Naive thymus-derived CD8-positive, alpha-beta T cell (primary cell): ENCODE measurements around the gene TTC24. TPM values are rescaled to one million over a fixed set of nuclear protein-coding genes. Genes with fewer than 3 reads are reported as not detected.
"Not testable (repeated sequence)": the region's sequence is repeated elsewhere in the genome, so short reads cannot be mapped to it uniquely, and the experiment has no call there.

ENCODE experiments used
- ATAC-seq, 2 donors: fragments of 150-1000 bp; cut with Tn5 transposase in 1 of 2; sonication (Bioruptor Pico), chemical (Tn5 transposase) in 1 of 2; 1 replicate in 1 of 2; 2 replicates in 1 of 2; pipeline ENCODE4 v1.10.0; 2021; ENCODE audit warnings: mild to moderate bottlenecking in 2 of 2, moderate library complexity in 2 of 2
- POLR2A ChIA-PET: fragments of 350-600 bp; sonication (Branson Sonifier 250); formaldehyde crosslinking; loops from one replicate; lab custom pipeline; 2021; ENCODE audit warnings: antibody characterized with exemption; lab: Charles Lee
- DNase-seq, 10 donors: peaks; one replicate each; pipeline versions ENCODE4 v3.0.0 to v3.0.0-alpha.2; 2020 to 2022
- H3K27ac Mint-ChIP-seq, 10 donors: one replicate each; pipeline ENCODE4 v1.8.0; 2020 to 2022; ENCODE audit warnings: mild to moderate bottlenecking in 10 of 10, mixed read lengths in 10 of 10, moderate library complexity in 4 of 10, inconsistent platforms in 1 of 10
- H3K27me3 Mint-ChIP-seq, 5 donors: one replicate each; pipeline ENCODE4 v1.8.0; 2021 to 2022; ENCODE audit warnings: mixed read lengths in 5 of 5
- H3K36me3 Mint-ChIP-seq, 3 donors: one replicate each; pipeline ENCODE4 v1.8.0; 2020 to 2022; ENCODE audit warnings: mixed read lengths in 3 of 3, mild to moderate bottlenecking in 2 of 3, inconsistent platforms in 1 of 3
- H3K4me1 Mint-ChIP-seq, 4 donors: one replicate each; pipeline ENCODE4 v1.8.0; 2021 to 2022; ENCODE audit warnings: mixed read lengths in 4 of 4
- H3K4me3 Mint-ChIP-seq, 10 donors: one replicate each; pipeline ENCODE4 v1.8.0; 2020 to 2022; ENCODE audit warnings: mild to moderate bottlenecking in 10 of 10, mixed read lengths in 10 of 10, moderate library complexity in 6 of 10, inconsistent platforms in 1 of 10
- H3K9me3 Mint-ChIP-seq, 9 donors: one replicate each; pipeline ENCODE4 v1.8.0; 2020 to 2022; ENCODE audit warnings: mixed read lengths in 9 of 9, mild to moderate bottlenecking in 3 of 9, inconsistent platforms in 1 of 9, moderate library complexity in 1 of 9
- polyA plus RNA-seq, 3 donors: library from polyadenylated mRNA; unstranded; fragments of 300-500 nt; fragmentation: Illumina TruSeq; gene quantifications; one replicate each; pipeline ENCODE4 v1.2.3, GENCODE V29; 2021
- total RNA-seq, 8 experiments: library from RNA in 2 of 8; stranded (reverse) in 2 of 8; gene quantifications; one replicate each; pipeline ENCODE4 v1.2.3 and lab custom pipeline; 2021 to 2026

The TTC24 gene
- total and polyA plus RNA-seq, 5 experiments from 2014 or later = 3.8 to 44.3 (median 6.7) TPM

DNA sequence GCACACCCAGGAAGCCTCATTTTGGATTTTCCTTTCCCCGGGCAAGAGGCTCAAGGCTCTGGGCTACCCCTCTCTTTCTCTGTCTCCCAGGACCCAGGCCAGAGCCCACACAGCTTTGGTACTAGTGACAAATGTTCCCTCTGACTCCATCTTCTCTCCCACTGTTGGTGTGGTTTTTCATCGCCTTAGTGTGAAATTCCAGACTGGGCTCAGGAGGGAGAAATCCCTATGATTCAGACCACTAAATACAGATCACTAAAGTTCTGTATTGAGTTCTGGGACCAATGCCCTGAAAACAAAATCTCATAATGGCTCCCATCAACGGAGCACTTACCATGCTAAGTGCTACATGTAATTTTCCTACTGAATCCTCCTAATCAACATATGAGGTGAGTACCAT lies 33.3 kb upstream of the TTC24 start:
- H3K27ac Mint-ChIP-seq = no peak overlapping the region
- ATAC-seq = no peak
- H3K27me3 Mint-ChIP-seq = no peaks in the 10 kb centered on the region
- peaks cover 0 to 7% (median 3%) of the 10 kb centered on the region in 4 donors for H3K4me1 Mint-ChIP-seq
- POLR2A ChIA-PET = interaction anchor here (1.9 kb wide), 1 partner anchor 21 kb away, joined by 5 read pairs; no protein-coding TSS in a partner anchor
- H3K9me3 Mint-ChIP-seq = no peaks in the 10 kb centered on the region
- no peak overlapping the region for H3K4me3 Mint-ChIP-seq
- no peak for DNase-seq
- H3K36me3 Mint-ChIP-seq = no peaks in the 10 kb centered on the region

DNA sequence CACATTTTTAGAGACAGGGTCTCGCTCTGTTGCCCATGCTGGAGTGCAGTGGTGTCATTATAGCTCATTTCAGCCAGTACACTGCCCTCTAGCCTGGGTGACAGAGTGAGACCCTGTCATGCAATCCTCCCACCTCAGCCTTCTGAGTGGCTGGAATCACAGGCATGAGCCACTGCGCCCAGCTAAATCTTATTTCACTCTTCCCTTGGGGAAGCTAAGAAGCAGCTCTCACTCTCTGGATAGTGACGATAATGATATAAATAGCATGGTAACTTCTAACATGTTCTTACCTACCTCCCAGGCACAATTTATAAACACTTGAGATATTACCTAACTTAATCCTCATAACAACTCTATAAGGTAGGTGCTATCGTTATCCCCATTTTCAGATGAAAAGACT lies 32.1 kb upstream of the TTC24 start:
- POLR2A ChIA-PET = interaction anchor here (1.9 kb wide), 1 partner anchor 22 kb away, joined by 5 read pairs; no protein-coding TSS in a partner anchor
- H3K36me3 Mint-ChIP-seq = no peaks in the 10 kb centered on the region
- no peak overlapping the region for H3K4me3 Mint-ChIP-seq
- ATAC-seq (no peak), DNase-seq (no peak)
- peaks cover 0 to 19% (median 4%) of the 10 kb centered on the region in 4 donors for H3K4me1 Mint-ChIP-seq
- no peak overlapping the region for H3K27ac Mint-ChIP-seq
- no peaks in the 10 kb centered on the region for H3K27me3 Mint-ChIP-seq
- H3K9me3 Mint-ChIP-seq = no peaks in the 10 kb centered on the region

DNA sequence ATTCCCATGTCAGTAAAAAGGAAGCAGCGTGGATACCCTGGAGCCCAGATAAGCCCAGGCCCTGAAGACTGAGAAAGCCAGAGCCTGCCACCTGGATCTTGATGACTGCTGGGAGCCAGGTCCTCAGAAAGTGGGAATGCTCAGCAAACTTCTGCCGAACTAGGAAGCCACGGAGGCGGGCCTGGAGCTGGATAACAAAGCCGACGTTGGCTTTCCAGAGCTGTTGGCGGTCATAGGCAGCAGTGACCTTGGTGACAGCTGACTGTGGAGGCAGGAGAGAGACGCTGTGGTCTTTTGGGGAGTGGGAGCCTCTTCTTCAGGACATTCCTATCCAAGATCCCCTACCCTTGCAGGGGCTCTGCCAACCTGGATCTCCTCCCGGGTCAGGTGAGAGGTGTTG lies 31.5 kb upstream of the TTC24 start:
- no peak for ATAC-seq
- no peaks in the 10 kb centered on the region for H3K9me3 Mint-ChIP-seq
- H3K27me3 Mint-ChIP-seq = no peaks in the 10 kb centered on the region
- POLR2A ChIA-PET = interaction anchor here (1.9 kb wide), 1 partner anchor 23 kb away, joined by 5 read pairs; no protein-coding TSS in a partner anchor
- DNase-seq = no peak
- peaks cover 0 to 22% (median 4%) of the 10 kb centered on the region in 4 donors for H3K4me1 Mint-ChIP-seq
- H3K36me3 Mint-ChIP-seq = no peaks in the 10 kb centered on the region
- no peak overlapping the region for H3K27ac Mint-ChIP-seq
- no peak overlapping the region for H3K4me3 Mint-ChIP-seq

DNA sequence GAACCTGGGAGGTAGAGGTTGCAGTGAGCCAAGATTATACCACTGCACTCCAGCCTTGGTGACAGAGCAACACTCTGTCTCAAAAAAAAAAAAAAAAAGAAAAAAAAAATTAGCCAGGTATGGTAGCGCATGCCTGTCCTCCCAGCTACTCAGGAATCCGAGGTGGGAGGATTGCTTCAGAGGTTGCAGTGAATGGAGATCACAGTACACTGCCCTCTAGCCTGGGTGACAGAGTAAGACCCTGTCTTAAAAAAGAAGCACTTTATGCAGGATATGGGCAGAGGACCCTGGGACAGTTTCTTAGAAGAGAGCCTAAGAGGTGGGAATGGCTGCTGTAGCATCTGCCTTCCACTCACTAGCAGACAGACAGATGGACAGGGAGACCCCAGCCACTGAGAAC lies 30.1 kb upstream of the TTC24 start:
- Mint-ChIP-seq H3K4me3 (no peak overlapping the region), H3K36me3 (no peaks in the 10 kb centered on the region), H3K27me3 (no peaks in the 10 kb centered on the region), H3K27ac (peak overlapping the region in 1 of 10 donors; percentile 24), H3K4me1 (peaks cover 0 to 26% (median 6%) of the 10 kb centered on the region in 4 donors), H3K9me3 (no peaks in the 10 kb centered on the region)
- peak; percentile 39 to 41 for ATAC-seq
- no peak for DNase-seq
- POLR2A ChIA-PET = interaction anchor here (1.5 kb wide), 1 partner anchor 45 kb away, joined by 3 read pairs; no protein-coding TSS in a partner anchor

DNA sequence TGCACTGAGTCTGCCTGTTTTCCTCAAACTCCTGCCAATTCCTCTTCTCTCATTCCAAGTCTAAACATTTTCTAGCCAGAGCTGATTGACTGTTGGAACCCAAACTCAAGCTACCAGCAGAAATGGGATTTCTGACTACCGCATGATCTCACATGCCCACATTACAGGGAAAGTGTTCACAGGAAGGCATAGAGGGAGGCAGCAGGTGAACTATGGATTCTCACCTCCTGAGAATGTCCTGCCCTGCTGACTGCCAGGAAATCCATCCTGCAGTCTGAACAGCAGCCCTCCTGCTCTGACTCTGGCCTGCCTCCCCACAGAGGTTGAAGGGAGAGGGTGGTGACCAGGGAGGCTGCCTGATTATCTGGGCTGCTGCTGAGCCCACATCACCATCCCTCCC lies 29.7 kb upstream of the TTC24 start:
- Mint-ChIP-seq H3K4me3 (no peak overlapping the region), H3K27me3 (no peaks in the 10 kb centered on the region), H3K27ac (peak overlapping the region in 1 of 10 donors; percentile 24), H3K4me1 (peaks cover 0 to 26% (median 4%) of the 10 kb centered on the region in 4 donors), H3K36me3 (no peaks in the 10 kb centered on the region), H3K9me3 (no peaks in the 10 kb centered on the region)
- DNase-seq (no peak), ATAC-seq (no peak)
- POLR2A ChIA-PET = interaction anchor here (1.5 kb wide), 2 partner anchors 32 to 45 kb away, joined by 3 read pairs; no protein-coding TSS in a partner anchor

DNA sequence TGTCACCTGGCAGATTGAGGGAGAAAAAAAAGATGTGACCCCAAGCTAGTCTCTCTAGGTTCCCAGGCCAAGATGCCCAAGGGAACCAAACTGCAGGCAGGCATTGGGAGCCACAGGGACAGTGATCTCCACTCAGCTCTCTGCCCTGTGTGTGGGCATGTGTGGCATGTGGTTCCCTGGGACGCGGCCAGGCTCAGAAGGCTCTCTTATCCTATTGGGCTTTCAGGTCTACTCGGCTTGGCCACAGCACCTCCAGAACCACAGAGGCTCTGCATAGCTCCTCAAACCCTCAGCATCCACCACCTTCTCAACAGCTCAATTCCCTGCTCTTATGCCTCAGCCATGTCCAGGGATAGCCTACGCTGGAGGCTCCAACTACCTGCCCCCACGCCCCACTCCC lies 29.2 kb upstream of the TTC24 start:
- DNase-seq (no peak), ATAC-seq (no peak)
- no peaks in the 10 kb centered on the region for H3K9me3 Mint-ChIP-seq
- no peaks in the 10 kb centered on the region for H3K36me3 Mint-ChIP-seq
- H3K4me3 Mint-ChIP-seq = no peak overlapping the region
- H3K27ac Mint-ChIP-seq = peak overlapping the region in 1 of 10 donors; percentile 3
- no peaks in the 10 kb centered on the region for H3K27me3 Mint-ChIP-seq
- peaks cover 0 to 26% (median 3%) of the 10 kb centered on the region in 4 donors for H3K4me1 Mint-ChIP-seq
- POLR2A ChIA-PET = interaction anchor here (1.5 kb wide), 2 partner anchors 31 to 46 kb away, joined by 3 read pairs; no protein-coding TSS in a partner anchor

DNA sequence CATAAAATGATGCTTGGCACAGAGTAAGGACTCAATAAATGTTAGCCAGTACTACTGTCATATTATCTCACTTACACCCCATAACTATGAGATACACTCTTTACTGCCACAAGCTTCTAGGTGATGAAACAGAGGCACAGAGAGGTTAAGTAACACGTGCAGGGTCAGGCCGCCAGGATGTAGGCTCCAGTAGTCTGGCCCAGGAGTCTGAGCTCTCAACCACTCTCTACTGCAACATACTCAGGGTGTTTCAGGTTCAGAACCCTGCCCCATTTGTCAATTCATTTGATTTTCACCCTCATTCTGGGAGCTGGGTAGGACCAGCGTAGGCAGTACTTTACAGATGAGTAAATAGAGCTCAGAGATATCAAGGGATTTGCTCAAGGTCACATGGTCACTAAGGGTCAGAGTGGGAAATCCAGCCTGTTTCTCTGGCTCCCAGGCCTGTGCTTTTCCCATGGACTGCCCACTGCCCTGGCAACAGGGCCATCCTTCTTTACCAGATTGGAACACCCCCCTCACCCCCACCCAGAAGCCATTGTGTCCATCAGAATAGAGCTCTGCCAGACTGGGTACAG lies 28.4 kb upstream of the TTC24 start:
- H3K9me3 Mint-ChIP-seq = no peaks in the 10 kb centered on the region
- DNase-seq = no peak
- POLR2A ChIA-PET = interaction anchor here (0.5 to 1.5 kb wide), 2 partner anchors 23 to 31 kb away, joined by 3 to 5 read pairs; no protein-coding TSS in a partner anchor
- no peak for ATAC-seq
- no peaks in the 10 kb centered on the region for H3K27me3 Mint-ChIP-seq
- no peak overlapping the region for H3K4me3 Mint-ChIP-seq
- peak overlapping the region in 1 of 10 donors; percentile 32 for H3K27ac Mint-ChIP-seq
- no peaks in the 10 kb centered on the region for H3K36me3 Mint-ChIP-seq
- peaks cover 0 to 26% (median 3%) of the 10 kb centered on the region in 4 donors for H3K4me1 Mint-ChIP-seq

DNA sequence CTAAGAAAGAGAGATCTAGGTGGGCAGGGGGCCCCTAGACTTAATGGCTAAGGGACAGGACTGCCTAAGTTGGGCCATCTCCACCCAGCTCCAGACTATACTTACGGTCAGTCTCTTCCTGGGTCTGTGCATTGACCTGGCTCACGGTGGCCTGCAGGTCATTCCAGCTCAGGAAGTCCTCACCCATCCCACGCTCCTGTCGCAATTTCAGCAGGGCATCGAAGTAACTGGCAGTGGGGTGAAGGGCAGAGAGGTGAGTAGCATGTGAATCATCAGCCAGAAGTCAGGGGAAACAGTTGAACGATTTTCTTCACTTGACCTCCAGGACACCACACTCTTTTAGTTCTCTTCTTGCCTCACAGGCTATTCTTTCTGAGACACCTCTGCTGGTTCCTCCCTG lies 27.7 kb upstream of the TTC24 start:
- H3K4me3 Mint-ChIP-seq = no peak overlapping the region
- ATAC-seq (no peak), DNase-seq (no peak)
- no peaks in the 10 kb centered on the region for H3K9me3 Mint-ChIP-seq
- H3K27ac Mint-ChIP-seq = peak overlapping the region in 1 of 10 donors; percentile 9
- H3K4me1 Mint-ChIP-seq = peaks cover 0 to 26% (median 3%) of the 10 kb centered on the region in 4 donors
- no peaks in the 10 kb centered on the region for H3K36me3 Mint-ChIP-seq
- POLR2A ChIA-PET = interaction anchor here (0.5 kb wide), 2 partner anchors 22 to 26 kb away, joined by 3 to 5 read pairs; no protein-coding TSS in a partner anchor
- H3K27me3 Mint-ChIP-seq = no peaks in the 10 kb centered on the region

DNA sequence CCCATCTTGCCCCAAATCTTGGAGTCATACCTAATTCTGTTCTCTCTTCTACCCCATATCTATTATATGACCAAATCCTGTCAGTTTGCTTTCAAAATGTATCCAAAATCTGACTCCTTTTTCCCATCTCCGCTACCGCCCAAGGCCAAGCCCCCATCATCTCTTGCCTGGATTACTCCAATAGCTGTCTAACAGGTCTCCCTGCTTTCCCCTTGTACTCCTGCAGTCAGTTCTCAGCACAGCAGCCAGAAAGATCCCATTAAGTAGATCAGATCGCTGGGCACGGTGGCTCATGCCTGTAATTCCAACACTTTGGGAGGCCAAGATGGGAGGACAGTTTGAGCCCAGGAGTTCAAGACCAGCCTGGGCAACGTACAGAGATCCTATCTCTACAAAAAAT lies 27.0 kb upstream of the TTC24 start:
- ATAC-seq = no peak
- peak overlapping the region in 1 of 10 donors; percentile 9 for H3K27ac Mint-ChIP-seq
- DNase-seq = no peak
- POLR2A ChIA-PET = interaction anchor here (0.6 kb wide), 1 partner anchor 44 kb away, joined by 4 read pairs; no protein-coding TSS in a partner anchor
- H3K27me3 Mint-ChIP-seq = no peaks in the 10 kb centered on the region
- H3K4me3 Mint-ChIP-seq = no peak overlapping the region
- no peaks in the 10 kb centered on the region for H3K9me3 Mint-ChIP-seq
- no peaks in the 10 kb centered on the region for H3K36me3 Mint-ChIP-seq
- H3K4me1 Mint-ChIP-seq = peaks cover 0 to 26% (median 3%) of the 10 kb centered on the region in 4 donors

DNA sequence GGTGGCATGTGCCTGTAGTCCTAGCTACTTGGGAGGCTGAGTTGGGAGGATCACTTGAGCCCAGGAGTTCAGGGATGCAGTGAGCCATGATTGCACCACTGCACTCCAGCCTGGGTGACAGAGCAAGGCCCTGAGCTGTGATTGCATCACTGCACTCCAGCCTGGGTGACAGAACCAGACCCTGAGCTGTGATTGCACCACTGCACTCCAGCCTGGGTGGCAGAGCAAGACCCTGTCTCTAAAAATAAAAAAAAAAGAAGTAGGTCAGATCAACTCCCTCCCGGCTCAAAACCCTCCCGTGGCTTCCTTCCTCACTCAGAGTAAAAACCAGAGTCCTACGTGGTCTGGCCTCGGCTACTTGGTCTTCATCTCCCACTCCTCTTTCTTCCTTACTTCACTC lies 26.6 kb upstream of the TTC24 start:
- not testable (repeated sequence) for H3K4me3 Mint-ChIP-seq, H3K9me3 Mint-ChIP-seq, DNase-seq, H3K27me3 Mint-ChIP-seq, H3K36me3 Mint-ChIP-seq, ATAC-seq
- POLR2A ChIA-PET = interaction anchor here (0.6 kb wide), 1 partner anchor 45 kb away, joined by 4 read pairs; no protein-coding TSS in a partner anchor
- Mint-ChIP-seq H3K27ac (peak overlapping the region in 4 of 10 donors; percentile 5 to 47 (median 36)), H3K4me1 (peaks cover 0 to 26% (median 3%) of the 10 kb centered on the region in 4 donors)

DNA sequence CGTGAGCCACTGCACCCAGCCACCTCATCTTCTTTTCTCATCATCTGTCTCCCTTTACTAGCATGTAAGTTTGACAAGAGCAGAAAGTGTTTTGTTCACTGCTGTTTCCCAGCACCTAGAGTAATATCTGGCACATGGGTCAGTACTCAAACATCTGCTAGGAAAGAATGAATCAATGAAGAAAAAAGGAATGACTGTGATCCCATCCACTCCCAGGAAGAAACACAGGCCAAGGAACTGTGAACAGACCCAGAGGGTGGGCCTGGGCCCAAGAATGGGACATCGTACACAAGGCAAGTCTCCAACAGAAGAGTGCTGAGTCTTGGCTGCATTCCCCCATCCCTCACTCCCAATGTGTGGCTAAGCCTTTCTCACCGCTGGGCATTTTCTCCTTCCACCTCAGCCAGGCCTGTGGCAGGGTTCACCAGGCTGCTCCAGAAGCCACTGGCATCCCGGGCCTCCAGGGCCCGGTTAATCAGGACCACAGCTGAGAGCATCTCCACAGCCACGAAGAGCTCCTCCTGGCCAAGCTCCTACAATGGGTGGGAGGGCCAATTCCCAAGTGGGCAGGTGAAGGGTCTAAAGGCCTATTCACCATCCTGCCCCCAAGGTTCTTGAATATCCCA lies 25.6 kb upstream of the TTC24 start:
- Mint-ChIP-seq H3K4me1 (peaks cover 0 to 26% (median 3%) of the 10 kb centered on the region in 4 donors), H3K9me3 (no peaks in the 10 kb centered on the region), H3K27ac (no peak overlapping the region), H3K4me3 (no peak overlapping the region), H3K27me3 (no peaks in the 10 kb centered on the region), H3K36me3 (no peaks in the 10 kb centered on the region)
- ATAC-seq (no peak), DNase-seq (no peak)
- POLR2A ChIA-PET = no interaction called here

DNA sequence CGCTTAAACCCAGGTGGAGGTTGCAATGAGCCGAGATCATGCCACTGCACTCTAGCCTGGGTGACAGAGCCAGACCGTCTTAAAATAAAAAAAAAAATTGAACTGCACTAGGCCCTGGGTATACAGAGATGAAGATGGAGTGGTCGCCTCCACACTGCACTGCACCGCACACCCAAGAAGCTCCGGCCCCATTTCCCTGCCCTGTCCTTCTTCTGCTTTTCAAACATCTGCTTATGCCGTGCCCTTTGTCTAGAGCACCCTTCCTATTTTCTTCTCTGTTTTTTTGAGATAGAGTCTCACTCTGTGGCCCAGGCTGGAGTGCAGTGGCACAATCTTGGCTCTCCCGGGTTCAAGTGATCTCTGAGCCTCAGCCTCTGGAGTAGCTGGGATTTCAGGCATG lies 24.6 kb upstream of the TTC24 start:
- no peak for ATAC-seq
- POLR2A ChIA-PET = no interaction called here
- H3K36me3 Mint-ChIP-seq = no peaks in the 10 kb centered on the region
- H3K9me3 Mint-ChIP-seq = no peaks in the 10 kb centered on the region
- H3K27me3 Mint-ChIP-seq = no peaks in the 10 kb centered on the region
- DNase-seq = no peak
- H3K4me1 Mint-ChIP-seq = peaks cover 0 to 22% (median 3%) of the 10 kb centered on the region in 4 donors
- no peak overlapping the region for H3K27ac Mint-ChIP-seq
- H3K4me3 Mint-ChIP-seq = no peak overlapping the region

DNA sequence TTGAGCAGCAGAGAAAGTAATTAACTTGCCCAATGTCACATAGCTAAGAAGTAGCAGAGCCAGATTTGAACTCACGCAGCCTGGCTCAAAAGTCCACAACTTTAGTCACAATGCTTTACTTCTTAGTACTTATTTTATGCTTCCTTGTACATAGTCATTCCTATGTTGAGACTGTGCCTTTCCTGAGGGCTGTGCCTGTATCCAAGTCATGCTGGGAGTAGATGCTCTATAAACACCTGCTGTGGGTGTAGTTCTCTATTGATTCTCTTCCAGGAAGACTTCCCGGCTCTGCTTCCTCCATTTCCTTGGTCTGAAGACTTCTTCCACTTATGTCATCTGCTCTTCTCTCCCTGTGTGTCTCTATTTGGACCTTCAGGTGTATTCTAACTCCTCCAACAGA lies 23.8 kb upstream of the TTC24 start:
- peaks cover 0 to 22% (median 3%) of the 10 kb centered on the region in 4 donors for H3K4me1 Mint-ChIP-seq
- H3K9me3 Mint-ChIP-seq = no peaks in the 10 kb centered on the region
- H3K27me3 Mint-ChIP-seq = no peaks in the 10 kb centered on the region
- ATAC-seq (no peak), DNase-seq (no peak)
- no peaks in the 10 kb centered on the region for H3K36me3 Mint-ChIP-seq
- H3K27ac Mint-ChIP-seq = no peak overlapping the region
- no peak overlapping the region for H3K4me3 Mint-ChIP-seq
- POLR2A ChIA-PET = interaction anchor here (0.6 kb wide), 1 partner anchor 209 kb away, joined by 7 read pairs; no protein-coding TSS in a partner anchor
